ENCODE data around the gene OOSP1.
"Not testable (repeated sequence)": the region's sequence is repeated elsewhere in the genome, so short reads cannot be mapped to it uniquely, and the experiment has no call there.

Gene OOSP1

GRCh38 chr11:59960502-59961381 is 22.5 kb downstream of the OOSP1 start:
- no peak for DNase-seq (ENCODE audit: low read depth)

GRCh38 chr11:59962107-59962482 is 23.9 kb downstream of the OOSP1 start:
- DNase-seq (ENCODE audit: low read depth): no peak

DNA sequence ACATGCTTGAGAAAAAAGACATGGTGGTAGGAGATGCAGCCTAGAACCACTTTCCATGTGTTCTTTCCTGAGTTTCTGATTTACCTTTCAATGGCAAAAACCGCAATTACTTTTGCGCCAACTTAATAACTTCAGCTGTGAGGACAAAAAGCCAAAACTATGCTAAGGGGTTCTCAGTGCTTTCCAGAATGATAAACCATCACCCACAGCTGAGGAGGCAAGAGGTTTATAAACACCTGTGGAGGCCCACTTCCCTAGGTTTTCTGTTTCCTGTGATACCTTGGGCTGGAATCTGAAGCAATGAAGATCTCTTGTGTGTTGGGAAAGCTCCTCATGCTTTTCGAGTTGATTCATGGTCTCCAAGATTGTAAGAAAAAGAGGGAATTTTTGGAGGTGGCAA is 25.5 kb downstream of the OOSP1 start, which contains the start of gene OOSP4A:
Gene OOSP4A (plus strand): TSS at position 301 of the 400 bp plus-strand sequence. CDS start 0 bp downstream, at position 301.
- DNase-seq (ENCODE audit: low read depth): no peak

GRCh38 chr11:59965424-59965823 is 27.2 kb downstream of the OOSP1 start:
- no peak for DNase-seq (ENCODE audit: low read depth)

GRCh38 chr11:59966201-59966600 is 28.0 kb downstream of the OOSP1 start:
- DNase-seq (ENCODE audit: low read depth): no peak

GRCh38 chr11:59967677-59968394 is 29.6 kb downstream of the OOSP1 start:
- no peak for DNase-seq (ENCODE audit: low read depth)

DNA sequence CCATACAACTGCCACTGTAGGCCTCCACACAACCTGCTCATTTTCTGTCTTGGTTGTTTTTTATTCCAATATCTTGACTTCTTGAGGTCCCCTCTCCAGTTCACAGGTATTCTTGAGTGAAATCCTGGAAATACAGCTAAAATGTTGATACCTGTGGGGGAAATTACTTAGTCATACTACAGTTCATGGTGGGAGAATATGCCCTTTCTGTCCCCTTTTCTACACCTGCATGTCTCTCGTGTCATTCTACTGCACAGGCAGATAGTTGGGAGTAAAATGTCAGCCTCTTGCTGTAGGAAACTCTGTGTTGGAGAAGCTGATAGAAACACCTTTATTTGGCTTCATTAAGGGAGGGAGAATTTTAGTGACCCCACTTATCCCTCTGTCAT is 30.2 kb downstream of the OOSP1 start:
- no peak for DNase-seq (ENCODE audit: low read depth)

GRCh38 chr11:59973097-59973496 is 34.9 kb downstream of the OOSP1 start:
- no peak for DNase-seq (ENCODE audit: low read depth)

- no peak for DNase-seq (ENCODE audit: low read depth)
Measured at GRCh38 chr11:59981106-59981770, 43.0 kb downstream of the OOSP1 start.

DNA sequence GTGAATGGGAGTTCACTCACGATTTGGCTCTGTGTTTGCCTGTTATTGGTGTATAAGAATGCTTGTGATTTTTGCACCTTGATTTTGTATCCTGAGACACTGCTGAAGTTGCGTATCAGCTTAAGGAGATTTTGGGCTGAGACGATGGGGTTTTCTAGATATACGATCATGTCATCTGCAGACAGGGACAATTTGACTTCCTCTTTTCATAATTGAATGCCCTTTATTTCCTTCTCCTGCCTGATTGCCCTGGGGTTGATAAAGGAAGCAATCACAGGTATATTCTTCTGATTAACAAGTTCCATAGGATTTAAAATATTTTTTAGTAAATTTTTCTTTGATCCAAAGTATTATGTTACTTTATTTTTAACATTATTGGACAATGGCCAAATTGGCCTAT is 43.8 kb downstream of the OOSP1 start:
- DNase-seq (ENCODE audit: low read depth): not testable (repeated sequence)

DNA sequence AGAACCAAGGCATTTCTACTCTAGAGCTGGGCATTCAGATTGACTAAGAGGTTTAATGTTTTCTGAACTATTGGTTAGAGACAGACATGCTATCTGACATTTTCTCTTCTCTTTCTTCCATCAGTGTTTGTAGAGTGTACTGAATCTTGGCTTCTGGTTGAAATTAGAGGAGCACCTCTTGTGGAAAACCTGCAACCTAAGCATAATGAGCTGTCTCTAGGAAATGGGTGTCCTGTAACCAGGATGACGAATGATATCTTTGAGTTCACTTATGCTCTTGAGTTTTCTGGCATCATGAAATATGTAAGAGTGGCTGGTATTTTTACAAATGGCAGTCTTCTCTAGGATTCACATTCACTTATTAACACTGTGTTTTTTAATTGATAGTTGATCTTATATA is 45.0 kb downstream of the OOSP1 start:
- DNase-seq (ENCODE audit: low read depth): no peak

GRCh38 chr11:59984368-59984767 is 46.1 kb downstream of the OOSP1 start:
- no peak for DNase-seq (ENCODE audit: low read depth)

GRCh38 chr11:59990421-59990820 is 52.2 kb downstream of the OOSP1 start:
- no peak for DNase-seq (ENCODE audit: low read depth)

DNA sequence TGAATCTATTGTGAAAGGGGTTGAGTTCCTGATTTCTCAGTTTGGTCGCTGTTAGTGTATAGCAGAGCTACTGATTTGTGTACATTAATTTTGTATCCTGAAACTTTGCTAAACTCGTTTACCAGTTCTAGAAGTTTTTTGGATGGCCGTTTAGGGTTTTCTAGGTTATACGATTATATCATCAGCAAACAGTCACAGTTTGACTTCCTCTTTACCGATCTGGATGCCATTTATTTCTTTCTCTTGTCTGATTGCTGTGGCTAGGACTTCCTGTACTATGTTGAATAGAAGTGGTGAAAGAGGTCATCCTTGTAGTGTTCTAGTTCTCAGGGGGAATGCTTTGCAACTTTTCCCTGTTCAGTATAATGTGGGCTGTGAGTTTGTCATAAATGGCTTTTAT is 54.2 kb downstream of the OOSP1 start:
- no peak for DNase-seq (ENCODE audit: low read depth)

DNA sequence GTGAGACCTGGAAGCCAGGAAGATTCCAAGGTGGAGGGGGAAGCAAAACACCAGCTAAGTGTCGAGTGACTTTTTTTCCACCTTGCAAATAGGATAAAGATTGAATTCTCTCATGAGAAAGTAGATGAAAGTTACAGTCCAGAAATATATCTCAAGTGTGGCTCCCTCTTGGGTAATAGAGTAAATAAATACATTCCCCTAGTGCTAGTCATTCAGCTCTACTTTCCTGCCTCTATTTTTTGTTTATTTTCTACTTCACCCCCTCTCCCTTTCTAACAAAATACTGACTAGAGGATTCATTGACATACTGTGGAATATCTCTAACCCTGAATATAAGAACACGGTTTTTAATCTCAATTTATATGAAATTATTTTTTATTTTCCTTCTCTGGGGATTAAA is 59.6 kb downstream of the OOSP1 start:
- DNase-seq (ENCODE audit: low read depth): no peak

GRCh38 chr11:59999691-60000090 is 61.5 kb downstream of the OOSP1 start:
- DNase-seq (ENCODE audit: low read depth): no peak

DNA sequence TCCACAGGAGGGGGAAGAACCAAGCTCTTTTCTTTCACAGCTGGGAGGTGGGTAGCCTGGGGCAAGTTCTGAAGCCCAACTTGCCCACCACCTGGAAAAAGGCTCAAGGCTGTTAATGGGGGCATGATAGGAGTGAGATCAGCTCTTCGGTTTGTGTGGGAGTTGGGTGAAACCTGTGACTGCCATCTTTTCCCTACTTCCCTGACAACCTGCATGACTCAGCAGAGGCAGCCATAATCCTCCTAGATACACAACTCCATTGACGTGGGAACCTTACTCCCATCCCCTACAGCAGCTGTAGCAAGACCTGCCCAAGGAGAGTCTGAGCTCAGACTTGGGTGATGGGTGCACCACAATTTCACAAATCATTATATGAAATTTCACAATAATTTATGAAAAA is 65.5 kb downstream of the OOSP1 start:
- DNase-seq (ENCODE audit: low read depth): no peak

DNA sequence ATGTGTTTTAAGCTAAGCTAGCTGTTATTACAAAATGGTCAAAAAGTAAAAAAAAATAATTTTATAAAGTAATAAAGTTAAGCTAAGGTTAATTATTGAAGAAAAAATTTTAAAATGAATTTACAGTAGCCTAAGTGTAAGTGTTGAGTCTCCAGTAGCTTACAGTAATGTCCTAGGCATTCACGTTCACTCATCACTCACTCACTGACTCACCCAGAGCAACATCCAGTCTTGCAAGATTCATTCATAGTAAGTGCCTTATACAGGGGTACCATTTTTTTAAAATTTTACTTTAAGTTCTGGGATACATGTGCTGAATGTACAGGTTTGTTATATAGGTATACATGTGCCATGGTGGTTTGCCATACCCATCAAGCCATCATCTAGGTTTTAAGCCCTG is 67.1 kb downstream of the OOSP1 start:
- DNase-seq (ENCODE audit: low read depth): no peak
